Liver (tissue), 3 donors: ENCODE measurements around the gene FGF14.
"Not testable (repeated sequence)": the region's sequence is repeated elsewhere in the genome, so short reads cannot be mapped to it uniquely, and the experiment has no call there.

Experiments used
- ATF3 ChIP-seq: IDR thresholded peaks from 2 replicates; pipeline ENCODE4 v1.6.1; 2016; ENCODE audit warnings: antibody characterized with exemption
- CTCF ChIP-seq: fragments of 150-350 bp; IDR thresholded peaks from 2 replicates; pipeline ENCODE4 v1.5.1; 2017; ENCODE audit warnings: improper control_type of control experiment, low read depth, low read length; ENCODE audit not compliant: missing input control
- EGR1 ChIP-seq, 2 donors: IDR thresholded peaks; 2 replicates each; pipeline ENCODE4 v1.6.1; 2016 to 2018; ENCODE audit warnings: antibody characterized with exemption in 2 of 2, low read depth in 2 of 2
- GABPA ChIP-seq, 2 donors: IDR thresholded peaks in 1 of 2; conservative IDR thresholded peaks in 1 of 2; 2 replicates each; pipeline ENCODE4 v1.6.1; 2016; ENCODE audit warnings: antibody characterized with exemption in 2 of 2, mild to moderate bottlenecking in 1 of 2, moderate library complexity in 1 of 2
- HNF4G ChIP-seq: IDR thresholded peaks from 2 replicates; pipeline ENCODE4 v1.6.1; 2016; ENCODE audit warnings: antibody characterized with exemption
- JUND ChIP-seq, 2 donors: IDR thresholded peaks; 2 replicates each; pipeline ENCODE4 v1.6.1; 2016; ENCODE audit warnings: antibody characterized with exemption in 2 of 2
- MAX ChIP-seq: IDR thresholded peaks from 2 replicates; pipeline ENCODE4 v1.6.1; 2016; ENCODE audit warnings: antibody characterized with exemption
- NR2F2 ChIP-seq: IDR thresholded peaks from 2 replicates; pipeline ENCODE4 v1.6.1; 2016; ENCODE audit warnings: antibody characterized with exemption
- RAD21 ChIP-seq, 2 donors: IDR thresholded peaks; 2 replicates each; pipeline ENCODE4 v1.6.1; 2016; ENCODE audit warnings: antibody characterized with exemption in 2 of 2, mild to moderate bottlenecking in 2 of 2
- REST ChIP-seq: IDR thresholded peaks from 2 replicates; pipeline ENCODE4 v1.6.1; 2016; ENCODE audit warnings: antibody characterized with exemption, mild to moderate bottlenecking
- RXRA ChIP-seq, 2 donors: IDR thresholded peaks; 2 replicates each; pipeline ENCODE4 v1.6.1; 2017 to 2018; ENCODE audit warnings: antibody characterized with exemption in 2 of 2, mild to moderate bottlenecking in 1 of 2
- TAF1 ChIP-seq: conservative IDR thresholded peaks from 2 replicates; pipeline ENCODE4 v1.6.1; 2016; ENCODE audit warnings: antibody characterized with exemption, mild to moderate bottlenecking
- YY1 ChIP-seq: IDR thresholded peaks from 2 replicates; pipeline ENCODE4 v1.6.1; 2016; ENCODE audit warnings: antibody characterized with exemption, mild to moderate bottlenecking
- ZBTB33 ChIP-seq: IDR thresholded peaks from 2 replicates; pipeline ENCODE4 v1.6.1; 2016; ENCODE audit warnings: antibody characterized with exemption
- donor health status: healthy.
- donor health status: healthy.

- not testable (repeated sequence) for TF ChIP-seq CTCF; ATF3; TAF1; YY1; NR2F2; HNF4G; ZBTB33; MAX; REST; GABPA (IDR thresholded peaks at IDR 0.05 in 1 of 2, conservative IDR thresholded peaks at IDR 0.05 in 1 of 2); EGR1 (IDR thresholded peaks at IDR 0.05; ENCODE audit: low read depth in 2 of 2); JUND (IDR thresholded peaks at IDR 0.05); RAD21 (IDR thresholded peaks at IDR 0.05); RXRA (IDR thresholded peaks at IDR 0.05)
Observed at GRCh38 chr13:102068323-102068722, 333.5 kb downstream of the FGF14 start.
